ENCODE measurements around the gene CLK3. TPM values are rescaled to one million over a fixed set of nuclear protein-coding genes. Genes with fewer than 3 reads are reported as not detected.

Gene CLK3
- total and polyA plus RNA-seq, 10 of the 15 experiments (the other 5 are each of a cell fraction or from before 2014, with no cell fraction given), result 3.3 to 169 (median 66.2) TPM

DNA sequence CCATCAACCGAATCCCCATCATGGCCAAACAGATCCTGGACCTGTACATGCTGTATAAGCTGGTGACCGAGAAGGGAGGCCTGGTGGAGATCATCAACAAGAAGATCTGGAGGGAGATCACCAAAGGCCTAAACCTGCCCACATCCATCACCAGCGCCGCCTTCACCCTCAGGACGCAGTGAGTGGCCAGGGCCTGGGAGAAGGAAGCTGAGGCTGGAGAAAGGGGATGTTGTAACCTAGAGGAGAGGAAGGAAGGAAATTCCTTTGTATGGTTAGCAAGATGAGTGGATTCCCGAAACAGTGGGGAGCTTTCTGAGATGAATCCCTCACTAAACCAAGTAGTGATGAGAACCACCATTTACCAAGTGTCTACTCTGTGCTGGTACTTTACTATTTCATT, 25.8 kb upstream of the CLK3 start (continued):
- TF ChIP-seq, protein P1, sequence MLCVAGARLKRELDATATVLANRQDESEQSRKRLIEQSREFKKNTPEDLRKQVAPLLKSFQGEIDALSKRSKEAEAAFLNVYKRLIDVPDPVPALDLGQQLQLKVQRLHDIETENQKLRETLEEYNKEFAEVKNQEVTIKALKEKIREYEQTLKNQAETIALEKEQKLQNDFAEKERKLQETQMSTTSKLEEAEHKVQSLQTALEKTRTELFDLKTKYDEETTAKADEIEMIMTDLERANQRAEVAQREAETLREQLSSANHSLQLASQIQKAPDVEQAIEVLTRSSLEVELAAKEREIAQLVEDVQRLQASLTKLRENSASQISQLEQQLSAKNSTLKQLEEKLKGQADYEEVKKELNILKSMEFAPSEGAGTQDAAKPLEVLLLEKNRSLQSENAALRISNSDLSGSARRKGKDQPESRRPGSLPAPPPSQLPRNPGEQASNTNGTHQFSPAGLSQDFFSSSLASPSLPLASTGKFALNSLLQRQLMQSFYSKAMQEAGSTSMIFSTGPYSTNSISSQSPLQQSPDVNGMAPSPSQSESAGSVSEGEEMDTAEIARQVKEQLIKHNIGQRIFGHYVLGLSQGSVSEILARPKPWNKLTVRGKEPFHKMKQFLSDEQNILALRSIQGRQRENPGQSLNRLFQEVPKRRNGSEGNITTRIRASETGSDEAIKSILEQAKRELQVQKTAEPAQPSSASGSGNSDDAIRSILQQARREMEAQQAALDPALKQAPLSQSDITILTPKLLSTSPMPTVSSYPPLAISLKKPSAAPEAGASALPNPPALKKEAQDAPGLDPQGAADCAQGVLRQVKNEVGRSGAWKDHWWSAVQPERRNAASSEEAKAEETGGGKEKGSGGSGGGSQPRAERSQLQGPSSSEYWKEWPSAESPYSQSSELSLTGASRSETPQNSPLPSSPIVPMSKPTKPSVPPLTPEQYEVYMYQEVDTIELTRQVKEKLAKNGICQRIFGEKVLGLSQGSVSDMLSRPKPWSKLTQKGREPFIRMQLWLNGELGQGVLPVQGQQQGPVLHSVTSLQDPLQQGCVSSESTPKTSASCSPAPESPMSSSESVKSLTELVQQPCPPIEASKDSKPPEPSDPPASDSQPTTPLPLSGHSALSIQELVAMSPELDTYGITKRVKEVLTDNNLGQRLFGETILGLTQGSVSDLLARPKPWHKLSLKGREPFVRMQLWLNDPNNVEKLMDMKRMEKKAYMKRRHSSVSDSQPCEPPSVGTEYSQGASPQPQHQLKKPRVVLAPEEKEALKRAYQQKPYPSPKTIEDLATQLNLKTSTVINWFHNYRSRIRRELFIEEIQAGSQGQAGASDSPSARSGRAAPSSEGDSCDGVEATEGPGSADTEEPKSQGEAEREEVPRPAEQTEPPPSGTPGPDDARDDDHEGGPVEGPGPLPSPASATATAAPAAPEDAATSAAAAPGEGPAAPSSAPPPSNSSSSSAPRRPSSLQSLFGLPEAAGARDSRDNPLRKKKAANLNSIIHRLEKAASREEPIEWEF (IDR thresholded peaks at IDR 0.05; ENCODE audit: insufficient replicate concordance, low read depth, low read length), result no peak
- TF ChIP-seq SUPT20H (IDR thresholded peaks at IDR 0.05; ENCODE audit: borderline replicate concordance, control insufficient read depth, low read depth, low read length), result no peak
- TF ChIP-seq BRCA1 (IDR thresholded peaks at IDR 0.05; ENCODE audit: low read depth, low read length), result no peak
- no peak for TF ChIP-seq PML (IDR thresholded peaks at IDR 0.05; ENCODE audit: low read length)

DNA sequence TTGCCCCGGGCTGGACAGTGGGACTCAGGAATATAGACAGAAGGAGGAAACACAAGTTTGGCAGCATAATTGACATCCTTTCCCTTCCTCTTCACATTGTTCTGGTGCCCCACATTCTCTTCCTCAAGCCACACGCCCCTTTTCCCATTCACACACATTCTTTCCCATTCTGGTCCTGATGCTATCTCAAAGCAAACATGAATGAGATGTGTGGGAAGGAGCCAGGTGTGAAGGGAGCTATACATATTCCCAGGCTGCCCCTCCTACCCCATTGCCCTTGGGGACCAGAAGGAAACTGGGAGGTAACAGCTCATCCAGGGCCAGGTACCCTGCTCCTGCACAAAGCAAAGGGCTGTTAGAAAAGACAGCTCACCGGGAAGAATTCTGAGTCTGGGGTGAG, 23.4 kb upstream of the CLK3 start:
- ATAC-seq, result no peak
- ChIA-PET SMC1A (ENCODE audit: uncharacterized antibody, unreplicated experiment) (no interaction called here), CTCF (no interaction called here), RAD21 (ENCODE audit: unreplicated experiment) (no interaction called here), POLR2A (no interaction called here)
- Histone ChIP-seq H3K9me3 (replicated peaks; ENCODE audit: control insufficient read depth, insufficient read depth, low read length) (no peaks in the 10 kb centered on the region), H3K4me2 (ENCODE audit: control insufficient read depth, insufficient read depth) (no peak overlapping the region), H3K27ac (ENCODE audit: control insufficient read depth, insufficient read depth) (no peak overlapping the region), H4K20me1 (ENCODE audit: control insufficient read depth, insufficient read depth) (no peaks in the 10 kb centered on the region), H3K9ac (ENCODE audit: control insufficient read depth, insufficient read depth, low read length) (no peak overlapping the region), H3K79me2 (ENCODE audit: control insufficient read depth, insufficient read depth, low read length) (no peaks in the 10 kb centered on the region), H2AFZ (ENCODE audit: control insufficient read depth, low read depth, low read length) (no peak overlapping the region), H3K4me3 (no peak overlapping the region), H3K36me3 (ENCODE audit: control insufficient read depth in 2 of 2, insufficient read depth in 2 of 2, low read length in 1 of 2) (peaks cover 43 to 49% of the 10 kb centered on the region in 2 experiments), H3K4me1 (ENCODE audit: control insufficient read depth, insufficient read depth, low read length) (no peaks in the 10 kb centered on the region), H3K27me3 (replicated peaks in 1 of 2; ENCODE audit: control insufficient read depth in 2 of 2, insufficient read depth in 2 of 2, low read length in 1 of 2) (no peaks in the 10 kb centered on the region)
- intact Hi-C loops (cut with micrococcal nuclease; ENCODE audit: unreplicated experiment), result no loop called here
- FAIRE-seq, result no peak
- no TSS peak for BruUV-seq (replicated peaks)
- WGBS (ENCODE audit: insufficient coverage, insufficient replicate concordance, low lambda C conversion rate, missing lambda C conversion rate), result 90% methylated on average over 3 of the region's 3 CpGs
- DNase-seq (ENCODE audit: low read depth, low spot score), result no peak
- no peak for TF ChIP-seq NFYA (IDR thresholded peaks at IDR 0.05; ENCODE audit: borderline replicate concordance, low read depth, low read length)
- no peak for TF ChIP-seq ZNF207 (IDR thresholded peaks at IDR 0.05; ENCODE audit: borderline replicate concordance)
- no peak for TF ChIP-seq EZH2 (IDR thresholded peaks at IDR 0.05; ENCODE audit: borderline replicate concordance, control insufficient read depth, low read depth, low read length)
- in situ Hi-C loops (cut with MboI), result no loop called here
